Fibroblast of lung (primary cell): ENCODE data around the gene CFAP74.

ENCODE experiments used
- CTCF ChIP-seq, 2 donors: IDR thresholded peaks in 1 of 2; conservative IDR thresholded peaks in 1 of 2; 1 replicate in 1 of 2; 2 replicates in 1 of 2; pipeline ENCODE4 v1.5.1; 2011 to 2012; ENCODE audit warnings: low read length in 2 of 2, control low read depth in 1 of 2, inconsistent platforms in 1 of 2, low read depth in 1 of 2, mild to moderate bottlenecking in 1 of 2
- EZH2 ChIP-seq: IDR thresholded peaks from 2 replicates; pipeline ENCODE4 v1.5.1; 2012; ENCODE audit warnings: low read length, control low read depth, mild to moderate bottlenecking; ENCODE audit errors: missing control alignments

DNA sequence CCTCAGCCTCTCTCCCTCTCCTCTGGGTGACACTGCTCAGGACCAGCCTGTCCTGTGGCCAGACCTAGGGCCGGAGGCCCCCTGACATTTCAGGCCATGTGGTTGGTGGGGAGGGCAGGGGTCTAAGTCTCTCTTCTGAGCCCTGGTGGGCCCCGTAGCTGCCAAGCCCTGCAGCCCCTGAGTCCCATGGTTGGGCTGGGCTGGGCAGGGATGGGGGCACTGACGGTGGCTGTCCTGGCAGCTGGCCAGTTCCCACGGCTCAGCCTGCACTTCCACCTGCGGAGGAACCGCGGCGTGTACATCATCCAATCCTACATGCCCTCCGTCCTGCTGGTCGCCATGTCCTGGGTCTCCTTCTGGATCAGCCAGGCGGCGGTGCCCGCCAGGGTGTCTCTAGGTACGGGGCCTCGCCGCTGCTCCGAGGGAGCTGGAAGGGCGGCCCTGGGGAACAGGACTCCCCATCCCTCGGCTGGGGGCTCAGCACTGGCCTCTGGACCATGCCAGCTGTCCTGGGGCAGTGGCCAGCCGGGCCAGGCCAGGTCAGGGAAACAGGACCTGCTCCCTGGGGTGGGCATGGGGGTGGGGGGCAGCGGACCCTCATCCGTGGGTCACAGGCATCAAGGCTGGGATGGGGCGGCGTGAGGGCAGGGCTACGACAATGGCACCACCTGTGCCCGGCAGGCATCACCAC, 25.4 kb upstream of the CFAP74 start:
- TF ChIP-seq EZH2 (no peak), CTCF (conservative IDR thresholded peaks at IDR 0.05 in 1 of 2, IDR thresholded peaks at IDR 0.05 in 1 of 2; ENCODE audit: low read depth in 1 of 2, low read length in 2 of 2) (no peak)
